SK-N-SH (cell line): Measurements from ENCODE around the gene TAS1R3. TPM values are rescaled to one million over a fixed set of nuclear protein-coding genes. Genes with fewer than 3 reads are reported as not detected.

Experiments
- CTCF ChIA-PET: fragments of 300-600, 350-600 bp; formaldehyde crosslinking; extraction: SDS; loops from one replicate; lab custom pipeline; 2021; lab: Yijun Ruan, JAX
- POLR2A ChIA-PET: fragments of 350-600 bp; sonication (Branson Sonifier 250); formaldehyde crosslinking; extraction: SDS; loops from one replicate; lab custom pipeline; 2020; ENCODE audit warnings: antibody characterized with exemption, inconsistent platforms; lab: Yijun Ruan, JAX
- DNase-seq: peaks from one replicate; pipeline ENCODE4 v3.0.0; 2012
- H2AFZ ChIP-seq: fragments of 200-600 bp; sonication (generic); 2 replicates; pipeline ENCODE4 v1.8.1; 2016; ENCODE audit warnings: antibody characterized with exemption, mild to moderate bottlenecking, low read depth
- H3F3A ChIP-seq: fragments of 200-600 bp; sonication (generic); replicated peaks from 2 replicates; pipeline ENCODE3; 2016; ENCODE audit warnings: antibody characterized with exemption, mild to moderate bottlenecking; ENCODE audit not compliant: insufficient read depth
- H3K27ac ChIP-seq, 2 experiments: fragments of 200-500 bp in 1 of 2; fragments of 200-600 bp in 1 of 2; sonication (Bioruptor generic) in 1 of 2; sonication (generic), shearing (Covaris generic) in 1 of 2; 2 replicates each; pipeline versions ENCODE4 v1.5.1 to v1.6.1; 2014 to 2016; ENCODE audit warnings: low read depth in 2 of 2, inconsistent platforms in 1 of 2, low read length in 1 of 2, mild to moderate bottlenecking in 1 of 2, mixed read lengths in 1 of 2
- H3K27me3 ChIP-seq: fragments of 200-600 bp; sonication (generic), shearing (Covaris generic); 2 replicates; pipeline ENCODE4 v1.6.1; 2016; ENCODE audit warnings: mixed run types; ENCODE audit not compliant: insufficient read depth
- H3K36me3 ChIP-seq, 2 experiments: fragments of 200-500 bp in 1 of 2; fragments of 200-600 bp in 1 of 2; sonication (Bioruptor generic) in 1 of 2; sonication (generic) in 1 of 2; replicated peaks in 1 of 2; 2 replicates each; pipeline versions ENCODE3 to v1.5.1; 2014 to 2016; ENCODE audit warnings: low read length in 1 of 2, mild to moderate bottlenecking in 1 of 2; ENCODE audit not compliant: insufficient read depth in 2 of 2, control insufficient read depth in 1 of 2
- H3K4me1 ChIP-seq, 2 experiments: fragments of 200-500 bp in 1 of 2; fragments of 200-600 bp in 1 of 2; sonication (Bioruptor generic) in 1 of 2; sonication (generic), shearing (Covaris generic) in 1 of 2; 2 replicates each; pipeline versions ENCODE4 v1.5.1 to v1.6.1; 2014 to 2016; ENCODE audit warnings: low read depth in 1 of 2, low read length in 1 of 2, mixed run types in 1 of 2; ENCODE audit not compliant: insufficient read depth in 2 of 2, control insufficient read depth in 1 of 2
- H3K4me2 ChIP-seq: fragments of 200-600 bp; sonication (generic), shearing (Covaris generic); 2 replicates; pipeline ENCODE4 v1.6.1; 2017; ENCODE audit warnings: mixed run types
- H3K4me3 ChIP-seq, 2 experiments: fragments of 200-500 bp in 1 of 2; fragments of 200-600 bp in 1 of 2; sonication (Bioruptor generic) in 1 of 2; sonication (generic), shearing (Covaris generic) in 1 of 2; 2 replicates each; pipeline versions ENCODE4 v1.5.1 to v1.8.1; 2014 to 2016; ENCODE audit warnings: low read depth in 2 of 2, inconsistent platforms in 1 of 2, low read length in 1 of 2, mild to moderate bottlenecking in 1 of 2, mixed read lengths in 1 of 2, moderate library complexity in 1 of 2
- H3K79me2 ChIP-seq: fragments of 200-600 bp; sonication (generic); 2 replicates; pipeline ENCODE4 v1.8.1; 2017; ENCODE audit warnings: mild to moderate bottlenecking; ENCODE audit not compliant: insufficient read depth
- H3K9ac ChIP-seq: fragments of 200-600 bp; sonication (generic); 2 replicates; pipeline ENCODE4 v1.6.1; 2017; ENCODE audit warnings: mixed run types
- H3K9me2 ChIP-seq: fragments of 200-600 bp; sonication (generic); 2 replicates; pipeline ENCODE4 v1.6.1; 2017; ENCODE audit warnings: mixed run types
- H3K9me3 ChIP-seq: fragments of 200-600 bp; sonication (generic); 2 replicates; pipeline ENCODE4 v1.6.1; 2017; ENCODE audit warnings: mixed run types, mild to moderate bottlenecking, moderate library complexity
- H4K20me1 ChIP-seq: fragments of 200-600 bp; sonication (generic); 2 replicates; pipeline ENCODE4 v1.6.1; 2017; ENCODE audit warnings: mild to moderate bottlenecking, mixed run types; ENCODE audit not compliant: insufficient read depth
- CHD2 ChIP-seq: fragments of 150-350 bp; IDR thresholded peaks from 2 replicates; pipeline ENCODE4 v1.6.1; 2018; ENCODE audit warnings: low read length; ENCODE audit not compliant: partially characterized antibody
- CTCF ChIP-seq: fragments of 200-600 bp; sonication (generic); IDR thresholded peaks from 2 replicates; pipeline ENCODE4 v1.6.1; 2017; ENCODE audit warnings: antibody characterized with exemption, mild to moderate bottlenecking, moderate library complexity
- EP300 ChIP-seq, 2 experiments: IDR thresholded peaks; 2 replicates each; pipeline versions ENCODE4 v1.4.0 to v1.6.1; 2012; ENCODE audit warnings: borderline replicate concordance in 1 of 2, low read depth in 1 of 2, low read length in 1 of 2
- EZH2phosphoT487 ChIP-seq: fragments of 200-600 bp; sonication (generic); IDR thresholded peaks from 2 replicates; pipeline ENCODE4 v1.6.1; 2017; ENCODE audit warnings: low read depth, mixed run types, mild to moderate bottlenecking, antibody characterized with exemption, moderate library complexity, borderline replicate concordance
- FOXJ3 ChIP-seq: sonication (generic); formaldehyde crosslinking; IDR thresholded peaks from 2 replicates; pipeline ENCODE4 v1.5.1; 2020; ENCODE audit warnings: mild to moderate bottlenecking, missing genetic modification reagents
- FOXM1 ChIP-seq: IDR thresholded peaks from 2 replicates; pipeline ENCODE4 v1.4.0; 2012; ENCODE audit warnings: low read depth, mild to moderate bottlenecking
- GABPA ChIP-seq: IDR thresholded peaks from 2 replicates; pipeline ENCODE4 v1.4.0; 2012; ENCODE audit warnings: low read depth, mild to moderate bottlenecking
- GATA2 ChIP-seq: sonication (generic); formaldehyde crosslinking; IDR thresholded peaks from 2 replicates; pipeline ENCODE4 v1.5.0; 2020; ENCODE audit warnings: mild to moderate bottlenecking, missing genetic modification reagents
- IRF3 ChIP-seq: fragments of 150-350 bp; IDR thresholded peaks from 2 replicates; pipeline ENCODE4 v1.6.1; 2016; ENCODE audit warnings: mild to moderate bottlenecking, low read depth, low read length
- JUND ChIP-seq: IDR thresholded peaks from 2 replicates; pipeline ENCODE4 v1.4.0; 2012
- NFIC ChIP-seq: IDR thresholded peaks from 2 replicates; pipeline ENCODE4 v1.4.0; 2012; ENCODE audit warnings: borderline replicate concordance
- PBX3 ChIP-seq: IDR thresholded peaks from 2 replicates; pipeline ENCODE4; 2012
- RFX5 ChIP-seq: IDR thresholded peaks from 2 replicates; pipeline ENCODE4 v1.6.1; 2012; ENCODE audit warnings: mild to moderate bottlenecking, improper control_type of control experiment, low read length
- RXRA ChIP-seq: IDR thresholded peaks from 2 replicates; pipeline ENCODE4 v1.4.0; 2012; ENCODE audit warnings: low read depth, mild to moderate bottlenecking, borderline replicate concordance
- SIN3A ChIP-seq: IDR thresholded peaks from 2 replicates; pipeline ENCODE4 v1.6.1; 2012; ENCODE audit warnings: low read depth, mild to moderate bottlenecking, low read length, moderate library complexity, borderline replicate concordance
- SMC3 ChIP-seq: IDR thresholded peaks from 2 replicates; pipeline ENCODE4 v1.6.1; 2012; ENCODE audit warnings: low read depth, low read length, improper control_type of control experiment
- TAF1 ChIP-seq: IDR thresholded peaks from 2 replicates; pipeline ENCODE4 v1.6.1; 2012; ENCODE audit warnings: low read depth, mild to moderate bottlenecking, low read length, moderate library complexity, borderline replicate concordance
- TCF12 ChIP-seq: IDR thresholded peaks from 2 replicates; pipeline ENCODE4 v1.4.0; 2012
- USF2 ChIP-seq: fragments of 150-350 bp; IDR thresholded peaks from 2 replicates; pipeline ENCODE4 v1.6.1; 2017; ENCODE audit warnings: antibody characterized with exemption, low read length, low read depth, borderline replicate concordance
- WGBS: methylation state at CpG from one replicate; pipeline ENCODE4 v1.1.6; 2017; ENCODE audit warnings: low lambda C conversion rate; 5-methylcytosine and 5-hydroxymethylcytosine counted together
- polyA plus RNA-seq, 3 experiments: library from polyadenylated mRNA; depleted of rRNA; stranded (reverse); fragments of >200 nt; gene quantifications; 2 replicates each; pipeline ENCODE4 v1.2.3, GENCODE V29; 2012
- small RNA-seq, 7 experiments: library from RNA; depleted of rRNA; stranded (forward); fragments of <200 nt; gene quantifications; one replicate each; pipeline ENCODE3, GENCODE V24; 2012

Gene TAS1R3
- polyA plus RNA-seq, 1 of the 3 experiments (the other 2 are of a cell fraction), result 0.08 TPM

GRCh38 chr1:1381294-1381693, 50.2 kb downstream of the TAS1R3 start:
- Histone ChIP-seq H3K4me2 (no peak overlapping the region), H4K20me1 (no peaks in the 10 kb centered on the region), H3K9me3 (no peaks in the 10 kb centered on the region), H3K4me3 (no peak overlapping the region), H3K36me3 (peaks cover 4 to 9% of the 10 kb centered on the region in 2 experiments), H3K9ac (no peak overlapping the region), H3F3A (peaks cover 8% of the 10 kb centered on the region), H3K4me1 (peaks cover 0 to 1% of the 10 kb centered on the region in 2 experiments; a peak in 1 of 4 replicates), H2AFZ (no peak overlapping the region), H3K27ac (no peak overlapping the region), H3K27me3 (no peaks in the 10 kb centered on the region), H3K9me2 (no peaks in the 10 kb centered on the region), H3K79me2 (0 out of 2 replicates have a peak, but pooled peaks cover 3% of the 10 kb centered on the region)
- DNase-seq, result no peak
- 100% methylated on average over 2 of the region's 8 CpGs for WGBS
- ChIA-PET POLR2A (no interaction called here), CTCF (interaction anchor here (2.0 kb wide), 1 partner anchor 21 kb away, joined by 5 read pairs; no protein-coding TSS in a partner anchor)
- TF ChIP-seq CTCF (no peak), CHD2 (no peak), TAF1 (no peak), EZH2phosphoT487 (no peak), RFX5 (no peak), NFIC (no peak), RXRA (no peak), SIN3A (no peak), SMC3 (no peak), EP300 (IDR thresholded peaks at IDR 0.05; ENCODE audit: borderline replicate concordance in 1 of 2, low read depth in 1 of 2, low read length in 1 of 2) (no peak), JUND (no peak), GATA2 (CRISPR knock-in tag) (no peak), PBX3 (no peak), FOXJ3 (no peak), IRF3 (no peak), GABPA (no peak), TCF12 (no peak), USF2 (no peak), FOXM1 (no peak)

Small RNA genes within 50 kb of the gene (small RNA-seq; reads per million reads assigned to genes)
- gene MIR6726, result 0 to 1.4 (median 0) reads per million in 7 experiments

Other genes starting within 250 kb of the TAS1R3 start
- 10.1 and 10.2 TPM in 2 replicates for gene C1orf159, start 215.2 kb upstream of the TAS1R3 start, polyA plus RNA-seq (2012; rRNA removed)
- gene TTLL10, start 157.4 kb upstream of the TAS1R3 start, polyA plus RNA-seq (2012; rRNA removed), result not detected in 2 replicates
- gene TNFRSF18, start 124.7 kb upstream of the TAS1R3 start, polyA plus RNA-seq (2012; rRNA removed), result 0.05 TPM in 1 of 2 replicates, not detected in the other
- gene TNFRSF4, start 117.1 kb upstream of the TAS1R3 start, polyA plus RNA-seq (2012; rRNA removed), result not detected in 2 replicates
- 182 and 265 TPM in 2 replicates for gene SDF4, start 99.3 kb upstream of the TAS1R3 start, polyA plus RNA-seq (2012; rRNA removed)
- gene B3GALT6, start 99.0 kb upstream of the TAS1R3 start, polyA plus RNA-seq (2012; rRNA removed), result 32.0 and 38.8 TPM in 2 replicates
- 0.59 TPM in 1 of 2 replicates, not detected in the other for gene C1QTNF12, start 84.6 kb upstream of the TAS1R3 start, polyA plus RNA-seq (2012; rRNA removed)
- gene UBE2J2, start 57.4 kb upstream of the TAS1R3 start, polyA plus RNA-seq (2012; rRNA removed), result 31.8 and 47.5 TPM in 2 replicates
- 2.6 and 2.9 TPM in 2 replicates for gene SCNN1D, start 50.8 kb upstream of the TAS1R3 start, polyA plus RNA-seq (2012; rRNA removed)
- gene ACAP3, start 23.4 kb upstream of the TAS1R3 start, polyA plus RNA-seq (2012; rRNA removed), result 51.7 and 66.4 TPM in 2 replicates
- gene PUSL1, start 22.7 kb upstream of the TAS1R3 start, polyA plus RNA-seq (2012; rRNA removed), result 13.9 and 19.0 TPM in 2 replicates
- gene INTS11, start 6.6 kb upstream of the TAS1R3 start, polyA plus RNA-seq (2012; rRNA removed), result 137 and 141 TPM in 2 replicates
- gene CPTP, start 6.5 kb upstream of the TAS1R3 start, polyA plus RNA-seq (2012; rRNA removed), result 12.3 and 13.4 TPM in 2 replicates
- 31.3 and 32.0 TPM in 2 replicates for gene DVL1, start 18.1 kb downstream of the TAS1R3 start, polyA plus RNA-seq (2012; rRNA removed)
- 2.5 and 3.8 TPM in 2 replicates for gene MXRA8, start 27.3 kb downstream of the TAS1R3 start, polyA plus RNA-seq (2012; rRNA removed)
- 175 and 214 TPM in 2 replicates for gene AURKAIP1, start 43.9 kb downstream of the TAS1R3 start, polyA plus RNA-seq (2012; rRNA removed)
- 362 and 475 TPM in 2 replicates for gene CCNL2, start 68.1 kb downstream of the TAS1R3 start, polyA plus RNA-seq (2012; rRNA removed)
- gene MRPL20, start 76.0 kb downstream of the TAS1R3 start, polyA plus RNA-seq (2012; rRNA removed), result 159 and 210 TPM in 2 replicates
- gene ANKRD65, start 90.0 kb downstream of the TAS1R3 start, polyA plus RNA-seq (2012; rRNA removed), result 0.06 and 0.07 TPM in 2 replicates
- gene VWA1, start 104.4 kb downstream of the TAS1R3 start, polyA plus RNA-seq (2012; rRNA removed), result 5.3 and 7.4 TPM in 2 replicates
- 0.38 and 0.49 TPM in 2 replicates for gene ATAD3C, start 118.4 kb downstream of the TAS1R3 start, polyA plus RNA-seq (2012; rRNA removed)
- gene ATAD3B, start 140.5 kb downstream of the TAS1R3 start, polyA plus RNA-seq (2012; rRNA removed), result 47.6 and 71.6 TPM in 2 replicates
- gene ATAD3A, start 180.9 kb downstream of the TAS1R3 start, polyA plus RNA-seq (2012; rRNA removed), result 34.1 and 40.2 TPM in 2 replicates
- gene TMEM240, start 209.3 kb downstream of the TAS1R3 start, polyA plus RNA-seq (2012; rRNA removed), result 6.5 and 8.1 TPM in 2 replicates
- gene SSU72, start 243.6 kb downstream of the TAS1R3 start, polyA plus RNA-seq (2012; rRNA removed), result 73.6 and 104 TPM in 2 replicates